GM19455 (cell line): ENCODE measurements around the gene F3.
"Not testable (repeated sequence)": the region's sequence is repeated elsewhere in the genome, so short reads cannot be mapped to it uniquely, and the experiment has no call there.

Experiments used
- ATAC-seq: cut with Tn5 transposase; IDR thresholded peaks from one replicate; pipeline ENCODE4 v1.9.1; 2021; ENCODE audit not compliant: unreplicated experiment

The F3 gene

GRCh38 chr1:94541246-94542087, at the start of gene F3:
Gene F3 (minus strand): TSS chr1:94541759. CDS start chr1:94541636, 123 bp downstream.
- ATAC-seq, result peak; percentile 81

GRCh38 chr1:94590203-94591137, 48.9 kb upstream of the F3 start:
- ATAC-seq, result no peak

GRCh38 chr1:94589728-94590127, 48.2 kb upstream of the F3 start:
- no peak for ATAC-seq

GRCh38 chr1:94582565-94582964, 41.0 kb upstream of the F3 start:
- no peak for ATAC-seq

- no peak for ATAC-seq
These were observed 39.0 kb upstream of the F3 start for GRCh38 chr1:94580367-94581115.

- ATAC-seq, result no peak
These were observed 38.3 kb upstream of the F3 start for GRCh38 chr1:94579876-94580294.

- ATAC-seq, result no peak
These were observed 37.3 kb upstream of the F3 start for GRCh38 chr1:94578856-94579255.

- not testable (repeated sequence) for ATAC-seq
These were observed 32.4 kb upstream of the F3 start for GRCh38 chr1:94573917-94574316.

GRCh38 chr1:94572780-94573179, 31.2 kb upstream of the F3 start:
- no peak for ATAC-seq

GRCh38 chr1:94570965-94571364, 29.4 kb upstream of the F3 start:
- not testable (repeated sequence) for ATAC-seq

GRCh38 chr1:94568806-94569205, 27.2 kb upstream of the F3 start:
- not testable (repeated sequence) for ATAC-seq

- not testable (repeated sequence) for ATAC-seq
These were observed 26.5 kb upstream of the F3 start for GRCh38 chr1:94567975-94568607.

- not testable (repeated sequence) for ATAC-seq
These were observed 24.9 kb upstream of the F3 start for GRCh38 chr1:94566436-94566835.

GRCh38 chr1:94565901-94566300, 24.3 kb upstream of the F3 start:
- no peak for ATAC-seq

GRCh38 chr1:94562519-94563260, 21.1 kb upstream of the F3 start:
- no peak for ATAC-seq

- no peak for ATAC-seq
These were observed 18.8 kb upstream of the F3 start for GRCh38 chr1:94560333-94560732.

- ATAC-seq, result no peak
These were observed 18.4 kb upstream of the F3 start for GRCh38 chr1:94559921-94560320.

- no peak for ATAC-seq
These were observed 13.5 kb upstream of the F3 start for GRCh38 chr1:94555091-94555490.

GRCh38 chr1:94554580-94554979, 13.0 kb upstream of the F3 start:
- no peak for ATAC-seq

- no peak for ATAC-seq
These were observed 12.4 kb upstream of the F3 start for GRCh38 chr1:94553931-94554330.
